Epidermal melanocyte (primary cell): ENCODE data around the gene ZCCHC10.
"Not testable (repeated sequence)": the region's sequence is repeated elsewhere in the genome, so short reads cannot be mapped to it uniquely, and the experiment has no call there.

Experiments used
- DNase-seq: peaks from one replicate; pipeline ENCODE4 v3.0.0; 2011; ENCODE audit warnings: low spot score; ENCODE audit not compliant: insufficient read length

Gene ZCCHC10

GRCh38 chr5:133041910-133042309 is 15.6 kb upstream of the ZCCHC10 start:
- no peak for DNase-seq

- DNase-seq: no peak
Measured at GRCh38 chr5:133041157-133041784, 14.9 kb upstream of the ZCCHC10 start.

- DNase-seq: not testable (repeated sequence)
Measured at GRCh38 chr5:133036677-133037076, 10.3 kb upstream of the ZCCHC10 start.

- DNase-seq: no peak
Measured at GRCh38 chr5:133035224-133035623, 8.9 kb upstream of the ZCCHC10 start.

GRCh38 chr5:133034064-133034463 is 7.7 kb upstream of the ZCCHC10 start:
- no peak for DNase-seq

GRCh38 chr5:133032852-133033742 is 6.7 kb upstream of the ZCCHC10 start:
- DNase-seq: no peak

- DNase-seq: no peak
Measured at GRCh38 chr5:133030343-133031005, 4.1 kb upstream of the ZCCHC10 start.

GRCh38 chr5:133029416-133029815 is 3.1 kb upstream of the ZCCHC10 start:
- DNase-seq: no peak

- no peak for DNase-seq
Measured at GRCh38 chr5:133026664-133027153, 360 bp upstream of the ZCCHC10 start.

GRCh38 chr5:133019471-133019870 is 6.9 kb downstream of the ZCCHC10 start:
- DNase-seq: not testable (repeated sequence)

- DNase-seq: no peak
Measured at GRCh38 chr5:133017964-133018363, 8.4 kb downstream of the ZCCHC10 start.

GRCh38 chr5:133015466-133015865 is 10.9 kb downstream of the ZCCHC10 start:
- DNase-seq: no peak

- not testable (repeated sequence) for DNase-seq
Measured at GRCh38 chr5:133008455-133008854, 17.9 kb downstream of the ZCCHC10 start.

- DNase-seq: no peak
Measured at GRCh38 chr5:133006653-133007052, 19.7 kb downstream of the ZCCHC10 start.

- no peak for DNase-seq
Measured at GRCh38 chr5:132999246-132999645, 27.1 kb downstream of the ZCCHC10 start.

GRCh38 chr5:132998556-132998955 is 27.8 kb downstream of the ZCCHC10 start:
- no peak for DNase-seq

- DNase-seq: no peak
Measured at GRCh38 chr5:132996307-132996706, 30.0 kb downstream of the ZCCHC10 start.

- no peak for DNase-seq
Measured at GRCh38 chr5:132987531-132988408, 38.6 kb downstream of the ZCCHC10 start.

GRCh38 chr5:132982971-132983370 is 43.4 kb downstream of the ZCCHC10 start:
- not testable (repeated sequence) for DNase-seq

GRCh38 chr5:132981288-132981687 is 45.1 kb downstream of the ZCCHC10 start:
- no peak for DNase-seq

- no peak for DNase-seq
Measured at GRCh38 chr5:132979976-132980375, 46.4 kb downstream of the ZCCHC10 start.
